Liver (tissue), 9 donors: ENCODE results near the gene FKBP15. TPM values are rescaled to one million over a fixed set of nuclear protein-coding genes. Genes with fewer than 3 reads are reported as not detected.
"Not testable (repeated sequence)": the region's sequence is repeated elsewhere in the genome, so short reads cannot be mapped to it uniquely, and the experiment has no call there.

Source experiments
- DNase-seq: peaks from one replicate; pipeline ENCODE4 v3.0.0-alpha.2; 2017; ENCODE audit warnings: low spot score
- H3K27ac ChIP-seq, 2 donors: one replicate each; pipeline ENCODE4 v1.7.0; 2013; ENCODE audit warnings: inconsistent platforms in 2 of 2, low read length in 2 of 2, control low read depth in 1 of 2, low read depth in 1 of 2, mild to moderate bottlenecking in 1 of 2
- H3K27me3 ChIP-seq, 4 donors: one replicate each; pipeline versions ENCODE4 v1.6.1 to v1.7.0; 2013; ENCODE audit warnings: low read length in 3 of 4, inconsistent platforms in 1 of 4, mild to moderate bottlenecking in 1 of 4, moderate library complexity in 1 of 4; ENCODE audit not compliant: control insufficient read depth in 4 of 4, insufficient read depth in 4 of 4
- H3K36me3 ChIP-seq, 4 donors: one replicate each; pipeline versions ENCODE4 v1.6.1 to v1.7.0; 2013; ENCODE audit warnings: low read length in 3 of 4, mild to moderate bottlenecking in 3 of 4, low read depth in 1 of 4, moderate library complexity in 1 of 4; ENCODE audit not compliant: control insufficient read depth in 4 of 4, insufficient read depth in 3 of 4
- H3K4me1 ChIP-seq, 4 donors: one replicate each; pipeline versions ENCODE4 v1.6.1 to v1.7.0; 2013; ENCODE audit warnings: low read length in 3 of 4, mild to moderate bottlenecking in 3 of 4, moderate library complexity in 1 of 4; ENCODE audit not compliant: control insufficient read depth in 4 of 4, insufficient read depth in 4 of 4
- H3K4me3 ChIP-seq, 3 donors: one replicate each; pipeline versions ENCODE4 v1.6.1 to v1.7.0; 2013; ENCODE audit warnings: low read length in 3 of 3, control low read depth in 1 of 3, low read depth in 1 of 3, mild to moderate bottlenecking in 1 of 3
- H3K9ac ChIP-seq, 2 donors: one replicate each; pipeline ENCODE4 v1.7.0; 2013; ENCODE audit warnings: low read length in 2 of 2, mild to moderate bottlenecking in 2 of 2, moderate library complexity in 2 of 2, control low read depth in 1 of 2, low read depth in 1 of 2
- H3K9me3 ChIP-seq, 4 donors: one replicate each; pipeline versions ENCODE4 v1.6.1 to v1.7.0; 2013; ENCODE audit warnings: low read length in 3 of 4; ENCODE audit not compliant: control insufficient read depth in 4 of 4
- FOXA1 ChIP-seq: IDR thresholded peaks from 2 replicates; pipeline ENCODE4 v1.6.1; 2016; ENCODE audit warnings: antibody characterized with exemption
- GABPA ChIP-seq, 2 donors: IDR thresholded peaks in 1 of 2; conservative IDR thresholded peaks in 1 of 2; 2 replicates each; pipeline ENCODE4 v1.6.1; 2016; ENCODE audit warnings: antibody characterized with exemption in 2 of 2, mild to moderate bottlenecking in 1 of 2, moderate library complexity in 1 of 2
- HNF4A ChIP-seq, 2 donors: conservative IDR thresholded peaks; 2 replicates each; pipeline ENCODE4 v1.6.1; 2016; ENCODE audit warnings: antibody characterized with exemption in 2 of 2, mild to moderate bottlenecking in 2 of 2
- HNF4G ChIP-seq: IDR thresholded peaks from 2 replicates; pipeline ENCODE4 v1.6.1; 2016; ENCODE audit warnings: antibody characterized with exemption
- JUND ChIP-seq, 2 donors: IDR thresholded peaks; 2 replicates each; pipeline ENCODE4 v1.6.1; 2016; ENCODE audit warnings: antibody characterized with exemption in 2 of 2
- NR2F2 ChIP-seq: IDR thresholded peaks from 2 replicates; pipeline ENCODE4 v1.6.1; 2016; ENCODE audit warnings: antibody characterized with exemption
- YY1 ChIP-seq: IDR thresholded peaks from 2 replicates; pipeline ENCODE4 v1.6.1; 2016; ENCODE audit warnings: antibody characterized with exemption, mild to moderate bottlenecking
- WGBS: extraction: QIAGEN DNeasy Blood & Tissue Kit; methylation state at CpG from one replicate; pipeline ENCODE4 v1.1.7; 2013; 5-methylcytosine and 5-hydroxymethylcytosine counted together
- polyA plus RNA-seq, 2 donors: library from polyadenylated mRNA; stranded (reverse) in 1 of 2; unstranded in 1 of 2; fragments of 200-250 nt in 1 of 2; fragments of >200 nt in 1 of 2; fragmentation: Nextera tagmentation in 1 of 2; extraction: Ambion mirVana in 1 of 2; gene quantifications; one replicate each; pipeline versions ENCODE4 v1.2.1 to v1.2.3, GENCODE V29; 2013 to 2015
- total RNA-seq, 2 donors: library from RNA; depleted of rRNA; stranded (reverse); fragments of >200 nt; gene quantifications; one replicate each; pipeline ENCODE4 v1.2.3, GENCODE V29; 2014
- TF ChIP-seq, protein P1 (sequence below): IDR thresholded peaks from 2 replicates; pipeline ENCODE4 v1.6.1; 2016; ENCODE audit warnings: antibody characterized with exemption, mild to moderate bottlenecking
- TF ChIP-seq, protein P2 (sequence below): IDR thresholded peaks from 2 replicates; pipeline ENCODE4 v1.6.1; 2016; ENCODE audit warnings: antibody characterized with exemption
- TF ChIP-seq, protein P3 (sequence below): IDR thresholded peaks from 2 replicates; pipeline ENCODE4 v1.6.1; 2016; ENCODE audit warnings: antibody characterized with exemption
- TF ChIP-seq, protein P4 (sequence below): IDR thresholded peaks from 2 replicates; pipeline ENCODE4 v1.6.1; 2016; ENCODE audit warnings: antibody characterized with exemption
- donor health status: healthy.
- donor health status: healthy.
- donor health status: healthy.
- donor health status: healthy.
- donor health status: healthy.

FKBP15 gene
- total and polyA plus RNA-seq, 4 donors = 6.2 to 18.2 (median 12.9) TPM

DNA sequence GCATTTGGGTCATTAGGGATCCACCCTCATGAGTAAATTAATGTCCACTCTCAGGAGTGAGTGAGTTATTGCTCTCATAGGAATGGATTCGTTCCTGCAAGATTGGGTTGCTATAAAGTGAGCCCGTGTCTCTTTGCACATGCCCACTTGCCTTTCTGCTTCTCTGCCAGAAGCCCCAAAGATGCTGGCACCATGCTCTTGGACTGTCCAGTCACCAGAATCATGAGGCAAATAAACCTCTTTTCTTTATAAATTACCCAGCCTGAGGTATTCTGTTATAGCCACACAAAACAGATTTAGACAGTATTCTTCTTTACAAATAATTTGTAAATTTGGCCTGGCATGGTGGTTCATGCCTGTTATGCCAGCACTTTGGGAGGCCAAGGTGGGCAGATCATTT, 29.7 kb upstream of the FKBP15 start:
- no peak overlapping the region for H3K4me3 ChIP-seq
- no peak overlapping the region for H3K9ac ChIP-seq
- H3K36me3 ChIP-seq = peaks cover 0 to 4% (median 0%) of the 10 kb centered on the region in 4 donors
- no peak overlapping the region for H3K27ac ChIP-seq
- TF ChIP-seq, protein P1, sequence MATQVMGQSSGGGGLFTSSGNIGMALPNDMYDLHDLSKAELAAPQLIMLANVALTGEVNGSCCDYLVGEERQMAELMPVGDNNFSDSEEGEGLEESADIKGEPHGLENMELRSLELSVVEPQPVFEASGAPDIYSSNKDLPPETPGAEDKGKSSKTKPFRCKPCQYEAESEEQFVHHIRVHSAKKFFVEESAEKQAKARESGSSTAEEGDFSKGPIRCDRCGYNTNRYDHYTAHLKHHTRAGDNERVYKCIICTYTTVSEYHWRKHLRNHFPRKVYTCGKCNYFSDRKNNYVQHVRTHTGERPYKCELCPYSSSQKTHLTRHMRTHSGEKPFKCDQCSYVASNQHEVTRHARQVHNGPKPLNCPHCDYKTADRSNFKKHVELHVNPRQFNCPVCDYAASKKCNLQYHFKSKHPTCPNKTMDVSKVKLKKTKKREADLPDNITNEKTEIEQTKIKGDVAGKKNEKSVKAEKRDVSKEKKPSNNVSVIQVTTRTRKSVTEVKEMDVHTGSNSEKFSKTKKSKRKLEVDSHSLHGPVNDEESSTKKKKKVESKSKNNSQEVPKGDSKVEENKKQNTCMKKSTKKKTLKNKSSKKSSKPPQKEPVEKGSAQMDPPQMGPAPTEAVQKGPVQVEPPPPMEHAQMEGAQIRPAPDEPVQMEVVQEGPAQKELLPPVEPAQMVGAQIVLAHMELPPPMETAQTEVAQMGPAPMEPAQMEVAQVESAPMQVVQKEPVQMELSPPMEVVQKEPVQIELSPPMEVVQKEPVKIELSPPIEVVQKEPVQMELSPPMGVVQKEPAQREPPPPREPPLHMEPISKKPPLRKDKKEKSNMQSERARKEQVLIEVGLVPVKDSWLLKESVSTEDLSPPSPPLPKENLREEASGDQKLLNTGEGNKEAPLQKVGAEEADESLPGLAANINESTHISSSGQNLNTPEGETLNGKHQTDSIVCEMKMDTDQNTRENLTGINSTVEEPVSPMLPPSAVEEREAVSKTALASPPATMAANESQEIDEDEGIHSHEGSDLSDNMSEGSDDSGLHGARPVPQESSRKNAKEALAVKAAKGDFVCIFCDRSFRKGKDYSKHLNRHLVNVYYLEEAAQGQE = no peak
- TF ChIP-seq, protein P2, sequence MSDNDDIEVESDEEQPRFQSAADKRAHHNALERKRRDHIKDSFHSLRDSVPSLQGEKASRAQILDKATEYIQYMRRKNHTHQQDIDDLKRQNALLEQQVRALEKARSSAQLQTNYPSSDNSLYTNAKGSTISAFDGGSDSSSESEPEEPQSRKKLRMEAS = no peak
- H3K9me3 ChIP-seq = no peaks in the 10 kb centered on the region
- no peaks in the 10 kb centered on the region for H3K27me3 ChIP-seq
- DNase-seq = no peak
- 77% methylated on average over 2 of the region's 2 CpGs for WGBS
- no peaks in the 10 kb centered on the region for H3K4me1 ChIP-seq

- not testable (repeated sequence) for H3K27ac ChIP-seq, H3K27me3 ChIP-seq, H3K36me3 ChIP-seq, H3K4me1 ChIP-seq, H3K4me3 ChIP-seq, DNase-seq, H3K9ac ChIP-seq, H3K9me3 ChIP-seq
- 83% methylated on average over 2 of the region's 2 CpGs for WGBS
Observed at GRCh38 chr9:113249661-113250060, 28.6 kb upstream of the FKBP15 start.

- H3K9ac ChIP-seq = no peak overlapping the region
- no peak for DNase-seq
- no peak overlapping the region for H3K27ac ChIP-seq
- TF ChIP-seq YY1 (no peak), HNF4A (conservative IDR thresholded peaks at IDR 0.05) (no peak), FOXA1 (no peak), GABPA (IDR thresholded peaks at IDR 0.05 in 1 of 2, conservative IDR thresholded peaks at IDR 0.05 in 1 of 2) (no peak), HNF4G (no peak), NR2F2 (no peak), JUND (IDR thresholded peaks at IDR 0.05) (no peak)
- TF ChIP-seq, protein P3, sequence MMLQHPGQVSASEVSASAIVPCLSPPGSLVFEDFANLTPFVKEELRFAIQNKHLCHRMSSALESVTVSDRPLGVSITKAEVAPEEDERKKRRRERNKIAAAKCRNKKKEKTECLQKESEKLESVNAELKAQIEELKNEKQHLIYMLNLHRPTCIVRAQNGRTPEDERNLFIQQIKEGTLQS = no peak
- TF ChIP-seq, protein P4, sequence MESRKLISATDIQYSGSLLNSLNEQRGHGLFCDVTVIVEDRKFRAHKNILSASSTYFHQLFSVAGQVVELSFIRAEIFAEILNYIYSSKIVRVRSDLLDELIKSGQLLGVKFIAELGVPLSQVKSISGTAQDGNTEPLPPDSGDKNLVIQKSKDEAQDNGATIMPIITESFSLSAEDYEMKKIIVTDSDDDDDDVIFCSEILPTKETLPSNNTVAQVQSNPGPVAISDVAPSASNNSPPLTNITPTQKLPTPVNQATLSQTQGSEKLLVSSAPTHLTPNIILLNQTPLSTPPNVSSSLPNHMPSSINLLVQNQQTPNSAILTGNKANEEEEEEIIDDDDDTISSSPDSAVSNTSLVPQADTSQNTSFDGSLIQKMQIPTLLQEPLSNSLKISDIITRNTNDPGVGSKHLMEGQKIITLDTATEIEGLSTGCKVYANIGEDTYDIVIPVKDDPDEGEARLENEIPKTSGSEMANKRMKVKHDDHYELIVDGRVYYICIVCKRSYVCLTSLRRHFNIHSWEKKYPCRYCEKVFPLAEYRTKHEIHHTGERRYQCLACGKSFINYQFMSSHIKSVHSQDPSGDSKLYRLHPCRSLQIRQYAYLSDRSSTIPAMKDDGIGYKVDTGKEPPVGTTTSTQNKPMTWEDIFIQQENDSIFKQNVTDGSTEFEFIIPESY = no peak
- H3K4me1 ChIP-seq = no peaks in the 10 kb centered on the region
- H3K36me3 ChIP-seq = peaks cover 0 to 2% (median 0%) of the 10 kb centered on the region in 4 donors
- no peaks in the 10 kb centered on the region for H3K27me3 ChIP-seq
- H3K9me3 ChIP-seq = no peaks in the 10 kb centered on the region
- no peak overlapping the region for H3K4me3 ChIP-seq
Observed at GRCh38 chr9:113247640-113248039, 26.6 kb upstream of the FKBP15 start.
